GM12878 (cell line): ENCODE measurements around the gene DVL2. TPM values are rescaled to one million over a fixed set of nuclear protein-coding genes. Genes with fewer than 3 reads are reported as not detected.

Source experiments
- ATAC-seq: fragments of 200-7000 bp; cut with Tn5 transposase; 3 replicates; pipeline ENCODE4 v1.9.1; 2020; ENCODE audit warnings: mild to moderate bottlenecking, moderate library complexity
- BruUV-seq: library from RNA; stranded (reverse); fragments of 400-500 nt; replicated peaks from 2 replicates; lab custom pipeline; 2021; lab: Mats Ljungman, UMichigan
- CTCF ChIA-PET: fragments of 300-600 bp; sonication (Branson Sonifier 250); formaldehyde crosslinking; extraction: SDS; loops from one replicate; lab custom pipeline; 2021; ENCODE audit warnings: inconsistent platforms; lab: Yijun Ruan, JAX
- POLR2A ChIA-PET: fragments of 350-600 bp; formaldehyde crosslinking; extraction: SDS; loops from one replicate; lab custom pipeline; 2021; ENCODE audit warnings: inconsistent platforms; lab: Charles Lee
- RAD21 ChIA-PET: fragments of 300-600 bp; sonication (Branson Sonifier 250); formaldehyde crosslinking; loops from one replicate; lab custom pipeline; 2023; ENCODE audit warnings: antibody characterized with exemption; ENCODE audit not compliant: unreplicated experiment; lab: Charles Lee
- SMC1A ChIA-PET: fragments of 300-600 bp; sonication (Branson Sonifier 250); formaldehyde crosslinking; loops from one replicate; lab custom pipeline; 2023; ENCODE audit not compliant: unreplicated experiment, uncharacterized antibody; lab: Charles Lee
- DNase-seq: peaks from one replicate; pipeline ENCODE4 v3.0.0-alpha.2; 2011; ENCODE audit warnings: low read depth, low spot score
- FAIRE-seq: peaks from 3 replicates; lab custom pipeline; 2011; peaks lifted over from hg19 to GRCh38; lab: Jason Lieb, UNC
- H2AFZ ChIP-seq: 2 replicates; pipeline ENCODE4 v1.6.0; 2011; ENCODE audit warnings: low read depth, low read length, control low read depth; ENCODE audit not compliant: control insufficient read depth
- H3K27ac ChIP-seq: 2 replicates; pipeline ENCODE4 v1.5.1; 2011; ENCODE audit warnings: control low read depth; ENCODE audit not compliant: control insufficient read depth, insufficient read depth
- H3K27me3 ChIP-seq, 2 experiments: replicated peaks in 1 of 2; 2 replicates each; pipeline versions ENCODE4 v1.6.0 to v1.6.1; 2011; ENCODE audit warnings: low read length in 1 of 2; ENCODE audit not compliant: control insufficient read depth in 2 of 2, insufficient read depth in 2 of 2
- H3K36me3 ChIP-seq, 2 experiments: 2 replicates each; pipeline ENCODE4 v1.5.1; 2011; ENCODE audit warnings: low read length in 1 of 2; ENCODE audit not compliant: control insufficient read depth in 2 of 2, insufficient read depth in 2 of 2
- H3K4me1 ChIP-seq: 2 replicates; pipeline ENCODE4 v1.6.1; 2011; ENCODE audit warnings: mild to moderate bottlenecking, low read length, moderate library complexity, mixed read lengths; ENCODE audit not compliant: control insufficient read depth, insufficient read depth
- H3K4me2 ChIP-seq: 2 replicates; pipeline ENCODE4 v1.6.0; 2011; ENCODE audit warnings: control low read depth; ENCODE audit not compliant: control insufficient read depth, insufficient read depth
- H3K4me3 ChIP-seq: fragments of 200-600 bp; sonication (generic); 2 replicates; pipeline ENCODE4 v1.5.1; 2016
- H3K79me2 ChIP-seq: 2 replicates; pipeline ENCODE4 v1.6.0; 2011; ENCODE audit warnings: low read length; ENCODE audit not compliant: control insufficient read depth, insufficient read depth
- H3K9ac ChIP-seq: 2 replicates; pipeline ENCODE4 v1.8.0; 2011; ENCODE audit warnings: low read length, control low read depth, mixed read lengths; ENCODE audit not compliant: control insufficient read depth, insufficient read depth
- H3K9me3 ChIP-seq: replicated peaks from 3 replicates; pipeline ENCODE4 v1.5.1; 2011; ENCODE audit warnings: mild to moderate bottlenecking, low read length; ENCODE audit not compliant: control insufficient read depth, insufficient read depth
- H4K20me1 ChIP-seq: 2 replicates; pipeline ENCODE4 v1.6.0; 2011; ENCODE audit not compliant: control insufficient read depth, insufficient read depth
- CREB1 ChIP-seq: IDR thresholded peaks from 2 replicates; pipeline ENCODE4 v1.6.1; 2012; ENCODE audit warnings: low read depth, mild to moderate bottlenecking, inconsistent platforms
- EZH2 ChIP-seq: IDR thresholded peaks from 2 replicates; pipeline ENCODE4 v1.6.1; 2012; ENCODE audit warnings: low read depth, mild to moderate bottlenecking, control low read depth, inconsistent platforms, low read length, borderline replicate concordance; ENCODE audit not compliant: control insufficient read depth
- HDGF ChIP-seq: fragments of 450-650 bp; IDR thresholded peaks from 2 replicates; pipeline ENCODE4 v1.6.1; 2016; ENCODE audit warnings: antibody characterized with exemption
- IKZF2 ChIP-seq, 2 experiments: fragments of 450-650 bp; IDR thresholded peaks; 2 replicates each; pipeline ENCODE4 v1.6.1; 2017; ENCODE audit warnings: mild to moderate bottlenecking in 2 of 2, moderate library complexity in 2 of 2
- JUND ChIP-seq: IDR thresholded peaks from 2 replicates; pipeline ENCODE4 v1.6.1; 2012; ENCODE audit warnings: low read depth, mild to moderate bottlenecking, low read length, improper control_type of control experiment, moderate library complexity
- KAT2A ChIP-seq: conservative IDR thresholded peaks from 2 replicates; pipeline ENCODE4 v1.6.1; 2011; ENCODE audit warnings: low read depth, low read length; ENCODE audit not compliant: control insufficient read depth
- POLR2A ChIP-seq: IDR thresholded peaks from 2 replicates; pipeline ENCODE4 v1.6.1; 2011; ENCODE audit warnings: low read depth, mild to moderate bottlenecking, low read length
- POLR2AphosphoS5 ChIP-seq: IDR thresholded peaks from 2 replicates; pipeline ENCODE4 v1.6.1; 2011; ENCODE audit warnings: mild to moderate bottlenecking, low read length, inconsistent platforms
- SP1 ChIP-seq: IDR thresholded peaks from one replicate; pipeline ENCODE4 v1.6.1; 2011; ENCODE audit warnings: low read depth, low read length
- ZSCAN29 ChIP-seq: fragments of 450-650 bp; IDR thresholded peaks from 2 replicates; pipeline ENCODE4 v1.6.1; 2017; ENCODE audit warnings: mild to moderate bottlenecking, moderate library complexity
- WGBS: methylation state at CpG from one replicate; pipeline ENCODE4 v1.1.6; 2016; ENCODE audit warnings: low lambda C conversion rate; ENCODE audit not compliant: insufficient replicate concordance, insufficient coverage; ENCODE audit errors: missing lambda C conversion rate; 5-methylcytosine and 5-hydroxymethylcytosine counted together
- in situ Hi-C: fragments of 300-500 bp; cut with MboI; formaldehyde crosslinking; loops from 9 replicates; pipeline ENCODE4 v1.14.3; 2018; ENCODE audit warnings: mixed read lengths
- intact Hi-C: fragments of 100-400 bp; cut with micrococcal nuclease; formaldehyde crosslinking; loops from one replicate; pipeline ENCODE4 v1.14.2; 2022; ENCODE audit not compliant: unreplicated experiment
- polyA plus RNA-seq, 11 experiments: library from polyadenylated mRNA; depleted of rRNA in 4 of 11; unstranded in 6 of 11; stranded (reverse) in 5 of 11; fragments of >200 nt; fragmentation: Nextera tagmentation in 4 of 11; fragmentation: Illumina TruSeq in 1 of 11; extraction: Ambion mirVana in 4 of 11; extraction: Trizol in 1 of 11; gene quantifications; 1 replicate in 1 of 11; 2 replicates in 10 of 11; pipeline versions ENCODE4 v1.2.1 to v1.2.3, GENCODE V29; 2011 to 2016; ENCODE audit warnings: inconsistent platforms in 2 of 11, missing spikeins in 2 of 11, low read depth in 1 of 11
- total RNA-seq, 4 experiments: library from RNA; depleted of rRNA in 3 of 4; stranded (reverse); fragments of >200 nt in 3 of 4; fragmentation: Illumina TruSeq in 1 of 4; extraction: Trizol in 1 of 4; gene quantifications; 2 replicates each; pipeline versions ENCODE4 v1.2.1 to v1.2.3, GENCODE V29; 2013 to 2021
- TF ChIP-seq, protein P1 (sequence below): fragments of 450-650 bp; IDR thresholded peaks from 2 replicates; pipeline ENCODE4 v1.6.1; 2016; ENCODE audit warnings: mild to moderate bottlenecking

The DVL2 gene
- total and polyA plus RNA-seq, 10 of the 15 experiments (the other 5 are each of a cell fraction or from before 2014, with no cell fraction given) = 0.97 to 44.8 (median 23.2) TPM

DNA sequence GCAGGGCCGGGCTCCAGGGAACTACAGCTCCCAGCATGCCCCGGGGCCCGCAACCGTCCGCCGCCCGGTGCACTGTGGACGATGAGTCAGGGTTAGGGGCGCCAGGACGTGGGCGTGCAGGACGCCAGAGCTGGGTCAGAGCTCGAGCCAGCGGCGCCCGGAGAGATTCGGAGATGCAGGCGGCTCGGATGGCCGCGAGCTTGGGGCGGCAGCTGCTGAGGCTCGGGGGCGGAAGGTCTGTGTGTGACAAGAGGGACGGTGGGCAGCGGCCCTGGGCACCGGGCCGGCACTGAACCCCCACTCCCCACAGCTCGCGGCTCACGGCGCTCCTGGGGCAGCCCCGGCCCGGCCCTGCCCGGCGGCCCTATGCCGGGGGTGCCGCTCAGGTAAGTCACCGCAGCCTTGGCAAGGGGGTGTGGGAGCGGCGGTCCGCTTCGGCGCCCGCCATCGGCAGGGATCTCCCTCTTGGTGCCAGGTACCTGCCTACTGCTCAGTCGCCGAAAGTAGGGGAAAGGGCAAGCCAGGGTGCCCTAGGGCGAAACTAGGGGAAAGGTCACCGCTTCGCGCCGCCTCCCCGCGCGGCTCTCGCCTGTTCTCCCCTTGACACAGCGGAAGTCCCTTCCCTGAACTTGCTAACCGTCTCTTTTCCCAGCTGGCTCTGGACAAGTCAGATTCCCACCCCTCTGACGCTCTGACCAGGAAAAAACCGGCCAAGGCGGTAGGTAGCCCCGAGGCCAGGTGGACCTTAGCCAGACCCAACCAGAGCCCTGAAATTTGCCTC, 14.3 kb downstream of the DVL2 start, which contains the start of the genes ACADVL and DLG4 (continued):
- TF ChIP-seq POLR2AphosphoS5 (peak; percentile 48; the same call in 1 of the 2 replicates), POLR2A (peak; percentile 88), JUND (no peak)

DNA sequence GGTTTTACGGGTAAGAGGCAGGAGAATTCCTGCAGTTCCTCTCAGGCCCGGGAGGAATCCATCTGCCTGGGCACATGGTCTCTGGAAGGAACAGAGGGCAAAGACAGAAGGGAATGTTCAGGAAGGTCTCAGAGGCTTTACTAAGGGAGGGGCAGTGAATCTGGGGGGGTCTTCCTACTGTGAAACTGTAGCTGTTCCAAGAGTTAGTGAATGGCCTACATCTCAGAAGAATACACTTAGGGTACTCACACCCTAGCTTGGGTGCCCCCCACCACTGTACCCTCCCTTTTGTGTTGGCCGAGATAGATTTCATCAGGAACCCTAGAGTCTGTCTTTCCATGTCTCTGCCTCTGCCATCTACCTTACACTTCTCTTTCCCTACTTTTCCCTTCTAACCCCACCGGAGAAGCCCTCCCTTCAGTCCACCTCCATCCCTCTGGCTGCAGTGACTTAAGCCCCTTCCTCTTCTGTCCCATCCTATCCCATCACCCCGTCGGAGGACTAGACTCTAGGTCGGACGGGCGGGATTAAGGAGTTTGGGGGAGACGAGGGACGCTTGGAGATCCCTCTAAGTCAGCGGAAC, 15.0 kb downstream of the DVL2 start:
- Histone ChIP-seq H3K4me1 (peaks cover 15% of the 10 kb centered on the region), H3K9ac (peak overlapping the region; percentile 86), H3K79me2 (peaks cover 14% of the 10 kb centered on the region), H2AFZ (peak overlapping the region; percentile 39), H3K27ac (peak overlapping the region; percentile 92), H3K27me3 (no peaks in the 10 kb centered on the region), H3K9me3 (no peaks in the 10 kb centered on the region), H4K20me1 (no peaks in the 10 kb centered on the region), H3K36me3 (peaks cover 8 to 11% of the 10 kb centered on the region in 2 experiments), H3K4me2 (peak overlapping the region; percentile 97), H3K4me3 (peak overlapping the region; percentile 81)
- ATAC-seq (no peak), DNase-seq (no peak), FAIRE-seq (no peak)
- in situ Hi-C loops = no loop called here
- RAD21 ChIA-PET = interaction anchor here (0.9 to 3.2 kb wide), 10 partner anchors 10 to 173 kb away, joined by 3 to 51 read pairs (median 4); partner anchors contain the start of genes CTDNEP1, ELP5, GABARAP and NEURL4
- BruUV-seq = no TSS peak
- intact Hi-C loops = no loop called here
- WGBS = 19% methylated on average over 12 of the region's 12 CpGs
- TF ChIP-seq, protein P1, sequence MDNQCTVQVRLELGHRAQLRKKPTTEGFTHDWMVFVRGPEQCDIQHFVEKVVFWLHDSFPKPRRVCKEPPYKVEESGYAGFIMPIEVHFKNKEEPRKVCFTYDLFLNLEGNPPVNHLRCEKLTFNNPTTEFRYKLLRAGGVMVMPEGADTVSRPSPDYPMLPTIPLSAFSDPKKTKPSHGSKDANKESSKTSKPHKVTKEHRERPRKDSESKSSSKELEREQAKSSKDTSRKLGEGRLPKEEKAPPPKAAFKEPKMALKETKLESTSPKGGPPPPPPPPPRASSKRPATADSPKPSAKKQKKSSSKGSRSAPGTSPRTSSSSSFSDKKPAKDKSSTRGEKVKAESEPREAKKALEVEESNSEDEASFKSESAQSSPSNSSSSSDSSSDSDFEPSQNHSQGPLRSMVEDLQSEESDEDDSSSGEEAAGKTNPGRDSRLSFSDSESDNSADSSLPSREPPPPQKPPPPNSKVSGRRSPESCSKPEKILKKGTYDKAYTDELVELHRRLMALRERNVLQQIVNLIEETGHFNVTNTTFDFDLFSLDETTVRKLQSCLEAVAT = 0 out of 2 replicates have a peak, but pooled peaks have one; percentile 19
- TF ChIP-seq CREB1 (no peak), KAT2A (no peak), POLR2A (no peak), IKZF2 (IDR thresholded peaks at IDR 0.05) (peak in 1 of 2 experiments; percentile 33; a peak in 1 of 4 replicates), SP1 (peak; percentile 6), ZSCAN29 (no peak), EZH2 (no peak), HDGF (peak; percentile 48; the same call in 1 of the 2 replicates)
- POLR2A ChIA-PET = interaction anchor here (0.6 to 5.9 kb wide), 7 partner anchors 14 to 334 kb away, joined by 3 to 60 read pairs (median 22); partner anchors contain the start of genes ACAP1, CTDNEP1, DVL2 and ELP5
- CTCF ChIA-PET = interaction anchor here (2.1 to 5.1 kb wide), 8 partner anchors 13 to 173 kb away, joined by 4 to 70 read pairs (median 18); partner anchors contain the start of genes DVL2, GABARAP and PHF23
- SMC1A ChIA-PET = interaction anchor here (0.6 to 4.8 kb wide), 7 partner anchors 9 to 173 kb away, joined by 3 to 34 read pairs (median 4); partner anchors contain the start of genes DVL2 and GABARAP
